Keratinocyte (primary cell): ENCODE results near the gene PLXNB2. TPM values are rescaled to one million over a fixed set of nuclear protein-coding genes. Genes with fewer than 3 reads are reported as not detected.

Source experiments
- DNase-seq: peaks from one replicate; pipeline ENCODE4 v3.0.0-alpha.2; 2011; ENCODE audit warnings: low read depth, missing footprints, low spot score
- FAIRE-seq: peaks from 2 replicates; lab custom pipeline; 2011; peaks lifted over from hg19 to GRCh38; lab: Jason Lieb, UNC
- H2AFZ ChIP-seq: 2 replicates; pipeline ENCODE4 v1.6.0; 2012; ENCODE audit warnings: low read length, control low read depth, inconsistent platforms; ENCODE audit not compliant: control insufficient read depth
- H3K27ac ChIP-seq: 2 replicates; pipeline ENCODE4 v1.5.1; 2011; ENCODE audit warnings: low read length; ENCODE audit not compliant: control insufficient read depth, insufficient read depth
- H3K27me3 ChIP-seq: 3 replicates; pipeline ENCODE4 v1.6.0; 2011; ENCODE audit warnings: low read length; ENCODE audit not compliant: control insufficient read depth, insufficient read depth; ENCODE audit errors: extremely low read depth
- H3K36me3 ChIP-seq, 2 experiments: 2 replicates in 1 of 2; 3 replicates in 1 of 2; pipeline ENCODE4 v1.5.1; 2011; ENCODE audit warnings: low read length in 2 of 2, mild to moderate bottlenecking in 1 of 2; ENCODE audit not compliant: control insufficient read depth in 2 of 2, insufficient read depth in 2 of 2; ENCODE audit errors: extremely low read depth in 1 of 2
- H3K4me1 ChIP-seq: 3 replicates; pipeline ENCODE4 v1.5.1; 2011; ENCODE audit warnings: low read length; ENCODE audit not compliant: control insufficient read depth, insufficient read depth; ENCODE audit errors: extremely low read depth
- H3K4me2 ChIP-seq: 3 replicates; pipeline ENCODE4 v1.6.0; 2011; ENCODE audit warnings: low read depth, low read length; ENCODE audit not compliant: control insufficient read depth, insufficient read depth; ENCODE audit errors: extremely low read depth
- H3K4me3 ChIP-seq, 3 experiments: fragments of 200-600 bp in 1 of 3; sonication (generic) in 1 of 3; 2 replicates in 2 of 3; 3 replicates in 1 of 3; pipeline ENCODE4 v1.5.1; 2011 to 2016; ENCODE audit warnings: low read length in 3 of 3, mild to moderate bottlenecking in 3 of 3, control low read depth in 2 of 3, inconsistent platforms in 1 of 3, low read depth in 1 of 3, mixed read lengths in 1 of 3, mixed run types in 1 of 3, moderate library complexity in 1 of 3; ENCODE audit not compliant: control insufficient read depth in 2 of 3, insufficient read depth in 2 of 3; ENCODE audit errors: extremely low read depth in 1 of 3
- H3K79me2 ChIP-seq: 2 replicates; pipeline ENCODE4 v1.6.0; 2012; ENCODE audit warnings: low read length; ENCODE audit not compliant: control insufficient read depth, insufficient read depth
- H3K9ac ChIP-seq: 3 replicates; pipeline ENCODE4 v1.6.0; 2011; ENCODE audit warnings: low read length; ENCODE audit not compliant: control insufficient read depth, insufficient read depth; ENCODE audit errors: extremely low read depth
- H3K9me1 ChIP-seq: 3 replicates; pipeline ENCODE4 v1.6.0; 2011; ENCODE audit warnings: low read length; ENCODE audit not compliant: control insufficient read depth, insufficient read depth; ENCODE audit errors: extremely low read depth
- H3K9me3 ChIP-seq: 2 replicates; pipeline ENCODE4 v1.5.1; 2012; ENCODE audit warnings: low read depth, low read length; ENCODE audit not compliant: control insufficient read depth
- H4K20me1 ChIP-seq: 3 replicates; pipeline ENCODE4 v1.6.0; 2011; ENCODE audit warnings: low read length; ENCODE audit not compliant: control insufficient read depth, insufficient read depth; ENCODE audit errors: extremely low read depth
- EZH2 ChIP-seq: IDR thresholded peaks from one replicate; pipeline ENCODE4 v1.6.1; 2012; ENCODE audit warnings: inconsistent platforms, mild to moderate bottlenecking, low read length, moderate library complexity
- dilution Hi-C: fragments of 300-500 bp; cut with MboI; formaldehyde crosslinking; loops from one replicate; pipeline ENCODE4 v1.7.0; 2020; ENCODE audit warnings: low sequenced_read_pairs; ENCODE audit not compliant: extremely low pct_ligation_motif_present
- polyA plus RNA-seq, 5 experiments: library from polyadenylated mRNA; depleted of rRNA in 3 of 5; stranded (reverse) in 3 of 5; stranded (forward) in 1 of 5; unstranded in 1 of 5; fragments of >200 nt; gene quantifications; 1 replicate in 1 of 5; 2 replicates in 3 of 5; 3 replicates in 1 of 5; pipeline versions ENCODE4 v1.2.1 to v1.2.3, GENCODE V29; 2011 to 2012; ENCODE audit warnings: missing spikeins in 2 of 5, low read depth in 1 of 5, low replicate concordance in 1 of 5
- TF ChIP-seq, protein P1 (sequence below), 3 experiments: IDR thresholded peaks in 1 of 3; conservative IDR thresholded peaks in 1 of 3; optimal IDR thresholded peaks in 1 of 3; 2 replicates in 2 of 3; 3 replicates in 1 of 3; pipeline versions ENCODE3 to v1.5.1; 2011; ENCODE audit warnings: low read length in 3 of 3, mild to moderate bottlenecking in 3 of 3, moderate library complexity in 2 of 3, control low read depth in 1 of 3, inconsistent platforms in 1 of 3; ENCODE audit not compliant: insufficient read depth in 2 of 3; ENCODE audit errors: extremely low read depth in 1 of 3

PLXNB2 gene
- polyA plus RNA-seq, 1 donor (not counting 4 experiments of a cell fraction or from before 2014, with no cell fraction given): 44.3 TPM

DNA sequence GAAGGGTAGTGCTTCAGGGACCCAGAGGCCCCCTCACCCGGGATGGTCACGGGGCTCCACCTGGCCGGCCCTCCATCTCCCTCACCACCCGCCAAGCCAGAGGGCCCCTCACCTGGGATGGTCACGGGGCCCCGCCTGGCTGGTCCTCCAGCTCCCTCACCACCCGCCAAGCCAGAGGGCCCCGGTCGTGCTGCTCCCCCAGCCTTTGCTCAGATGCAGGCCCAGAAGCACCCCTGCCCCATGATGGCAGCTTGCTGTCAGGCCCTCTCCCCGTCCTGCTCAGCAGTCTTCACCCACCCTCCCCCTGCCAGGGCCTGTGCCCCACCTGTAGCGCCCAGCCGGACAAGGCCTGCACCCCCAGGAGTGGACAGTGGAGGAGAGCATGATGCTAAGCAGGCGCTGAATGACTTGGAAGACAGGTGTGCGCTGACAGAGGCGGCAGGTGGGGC, 12.1 kb upstream of the PLXNB2 start:
- Histone ChIP-seq H4K20me1 (no peaks in the 10 kb centered on the region), H3K4me1 (peaks cover 2% of the 10 kb centered on the region), H3K27ac (no peak overlapping the region), H3K36me3 (no peaks in the 10 kb centered on the region), H3K9me3 (no peaks in the 10 kb centered on the region), H3K4me3 (no peak overlapping the region), H3K79me2 (no peaks in the 10 kb centered on the region), H3K4me2 (no peak overlapping the region), H3K9ac (no peak overlapping the region), H2AFZ (no peak overlapping the region), H3K27me3 (peaks cover 19% of the 10 kb centered on the region), H3K9me1 (no peaks in the 10 kb centered on the region)
- dilution Hi-C loops: no loop called here
- no peak for FAIRE-seq
- no peak for DNase-seq
- TF ChIP-seq, protein P1, sequence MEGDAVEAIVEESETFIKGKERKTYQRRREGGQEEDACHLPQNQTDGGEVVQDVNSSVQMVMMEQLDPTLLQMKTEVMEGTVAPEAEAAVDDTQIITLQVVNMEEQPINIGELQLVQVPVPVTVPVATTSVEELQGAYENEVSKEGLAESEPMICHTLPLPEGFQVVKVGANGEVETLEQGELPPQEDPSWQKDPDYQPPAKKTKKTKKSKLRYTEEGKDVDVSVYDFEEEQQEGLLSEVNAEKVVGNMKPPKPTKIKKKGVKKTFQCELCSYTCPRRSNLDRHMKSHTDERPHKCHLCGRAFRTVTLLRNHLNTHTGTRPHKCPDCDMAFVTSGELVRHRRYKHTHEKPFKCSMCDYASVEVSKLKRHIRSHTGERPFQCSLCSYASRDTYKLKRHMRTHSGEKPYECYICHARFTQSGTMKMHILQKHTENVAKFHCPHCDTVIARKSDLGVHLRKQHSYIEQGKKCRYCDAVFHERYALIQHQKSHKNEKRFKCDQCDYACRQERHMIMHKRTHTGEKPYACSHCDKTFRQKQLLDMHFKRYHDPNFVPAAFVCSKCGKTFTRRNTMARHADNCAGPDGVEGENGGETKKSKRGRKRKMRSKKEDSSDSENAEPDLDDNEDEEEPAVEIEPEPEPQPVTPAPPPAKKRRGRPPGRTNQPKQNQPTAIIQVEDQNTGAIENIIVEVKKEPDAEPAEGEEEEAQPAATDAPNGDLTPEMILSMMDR (optimal IDR thresholded peaks at IDR 0.05 in 1 of 3, IDR thresholded peaks at IDR 0.05 in 1 of 3, conservative IDR thresholded peaks at IDR 0.05 in 1 of 3; ENCODE audit: extremely low read depth in 1 of 3, insufficient read depth in 2 of 3, low read length in 3 of 3): no peak
- TF ChIP-seq EZH2: no peak

DNA sequence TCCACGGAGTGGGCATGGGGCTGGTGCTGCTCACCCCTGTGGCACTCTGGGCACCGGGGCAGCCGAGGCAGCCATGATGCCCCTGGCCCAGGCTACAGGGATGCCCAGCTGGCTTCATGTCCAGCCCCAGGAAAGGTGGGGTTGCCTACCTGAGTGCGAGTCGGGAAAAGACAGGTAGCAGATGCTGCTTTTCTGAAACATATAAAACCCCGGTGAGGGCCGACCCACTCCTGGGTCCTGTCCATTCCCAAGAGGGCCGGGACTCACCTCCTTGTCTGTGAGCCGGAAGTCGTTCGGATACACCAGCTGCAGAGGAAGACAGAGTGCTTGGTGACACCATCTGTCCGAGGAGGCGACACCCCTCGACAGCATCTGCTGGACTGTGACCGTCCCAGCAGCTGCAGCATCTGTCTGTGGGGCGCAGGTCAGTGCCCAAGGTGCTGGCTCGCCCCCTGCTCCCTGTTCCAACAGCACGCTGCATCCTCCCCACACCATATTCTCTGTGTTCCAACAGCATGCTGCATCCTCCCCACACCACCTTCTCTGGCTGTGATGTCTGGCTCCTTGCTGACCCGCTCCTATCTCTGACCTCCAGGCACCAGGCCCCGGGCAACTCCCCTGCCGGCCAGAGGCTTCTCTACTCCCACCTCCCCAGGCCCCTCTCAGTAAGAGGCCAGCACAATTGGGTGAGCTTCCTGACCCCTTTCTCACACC, 11.4 kb upstream of the PLXNB2 start:
- dilution Hi-C loops: no loop called here
- Histone ChIP-seq H3K27ac (no peak overlapping the region), H3K9ac (no peak overlapping the region), H3K4me3 (no peak overlapping the region), H3K36me3 (no peaks in the 10 kb centered on the region), H3K9me3 (no peaks in the 10 kb centered on the region), H2AFZ (no peak overlapping the region), H3K9me1 (no peaks in the 10 kb centered on the region), H3K79me2 (no peaks in the 10 kb centered on the region), H4K20me1 (no peaks in the 10 kb centered on the region), H3K4me1 (peaks cover 4% of the 10 kb centered on the region), H3K27me3 (peaks cover 20% of the 10 kb centered on the region), H3K4me2 (no peak overlapping the region)
- TF ChIP-seq, protein P1 (optimal IDR thresholded peaks at IDR 0.05 in 1 of 3, IDR thresholded peaks at IDR 0.05 in 1 of 3, conservative IDR thresholded peaks at IDR 0.05 in 1 of 3; ENCODE audit: extremely low read depth in 1 of 3, insufficient read depth in 2 of 3, low read length in 3 of 3): no peak
- no peak for TF ChIP-seq EZH2
- DNase-seq: no peak
- FAIRE-seq: no peak
